Kidney (tissue), 14 donors: ENCODE data around the gene CLEC16A. TPM values are rescaled to one million over a fixed set of nuclear protein-coding genes. Genes with fewer than 3 reads are reported as not detected.

Experiments used
- DNase-seq, 5 donors: peaks; one replicate each; pipeline ENCODE4 v3.0.0-alpha.2; 2013 to 2020
- FAIRE-seq: peaks from 2 replicates; lab custom pipeline; 2012; peaks lifted over from hg19 to GRCh38; lab: Jason Lieb, UNC
- H3K27ac ChIP-seq, 2 donors: one replicate each; pipeline ENCODE4 v1.7.0; 2013; ENCODE audit warnings: low read depth in 2 of 2, low read length in 2 of 2, inconsistent platforms in 1 of 2
- H3K27me3 ChIP-seq: one replicate; pipeline ENCODE4 v1.7.1; 2013; ENCODE audit warnings: low read length, inconsistent platforms; ENCODE audit not compliant: control insufficient read depth, insufficient read depth
- H3K36me3 ChIP-seq, 3 donors: one replicate each; pipeline versions ENCODE4 v1.7.0 to v1.7.1; 2013; ENCODE audit warnings: low read length in 3 of 3, control low read depth in 1 of 3, inconsistent platforms in 1 of 3; ENCODE audit not compliant: insufficient read depth in 3 of 3, control insufficient read depth in 2 of 3
- H3K4me1 ChIP-seq, 3 donors: one replicate each; pipeline versions ENCODE4 v1.7.0 to v1.7.1; 2013; ENCODE audit warnings: low read length in 3 of 3, inconsistent platforms in 1 of 3, low read depth in 1 of 3; ENCODE audit not compliant: control insufficient read depth in 2 of 3, insufficient read depth in 2 of 3
- H3K4me3 ChIP-seq, 3 donors: one replicate each; pipeline versions ENCODE4 v1.7.0 to v1.8.1; 2013; ENCODE audit warnings: low read length in 3 of 3, control low read depth in 1 of 3, inconsistent platforms in 1 of 3
- H3K9ac ChIP-seq, 3 donors: one replicate each; pipeline versions ENCODE4 v1.7.0 to v1.7.1; 2013; ENCODE audit warnings: low read length in 3 of 3, control low read depth in 1 of 3, inconsistent platforms in 1 of 3
- H3K9me3 ChIP-seq, 3 donors: one replicate each; pipeline versions ENCODE4 v1.7.0 to v1.7.1; 2013; ENCODE audit warnings: low read length in 3 of 3, control low read depth in 1 of 3, inconsistent platforms in 1 of 3; ENCODE audit not compliant: control insufficient read depth in 2 of 3, insufficient read depth in 1 of 3
- CTCF ChIP-seq: IDR thresholded peaks from 3 replicates; pipeline ENCODE4 v1.5.1; 2012; ENCODE audit warnings: mild to moderate bottlenecking, moderate library complexity, borderline replicate concordance; ENCODE audit not compliant: insufficient read depth; ENCODE audit errors: extremely low read depth
- intact Hi-C: fragments of 100-400 bp; cut with DNase I; formaldehyde crosslinking; loops from one replicate; pipeline ENCODE4 v1.11.1; 2022
- polyA plus RNA-seq: library from polyadenylated mRNA; stranded (reverse); fragments of 350-450 nt; fragmentation: Illumina TruSeq; extraction: RNeasy Lipid Tissue Mini Kit (QIAGEN cat#74804); gene quantifications from one replicate; pipeline ENCODE4 v1.2.3, GENCODE V29; 2014; ENCODE audit warnings: low read depth, low replicate concordance; ENCODE audit not compliant: insufficient read depth
- total RNA-seq: library from RNA; stranded (reverse); fragmentation: NEBNext Ultra II Directional; extraction: Animal tissue kit (Norgen Biotek cat#: 25700); gene quantifications from one replicate; pipeline ENCODE4 v1.2.1, GENCODE V29; 2021
- donor health status: control.
- donor health status: control.
- donor health status: control.
- donor health status: control.
- donor health status: control.
- donor health status: DM: yes; HTN: yes; CAD: no.
- donor health status: Normal renal cell carcinoma (clear cell type).

Gene CLEC16A
- total and polyA plus RNA-seq, 2 donors from 2014 or later, result 10.8 to 51.9 TPM

DNA sequence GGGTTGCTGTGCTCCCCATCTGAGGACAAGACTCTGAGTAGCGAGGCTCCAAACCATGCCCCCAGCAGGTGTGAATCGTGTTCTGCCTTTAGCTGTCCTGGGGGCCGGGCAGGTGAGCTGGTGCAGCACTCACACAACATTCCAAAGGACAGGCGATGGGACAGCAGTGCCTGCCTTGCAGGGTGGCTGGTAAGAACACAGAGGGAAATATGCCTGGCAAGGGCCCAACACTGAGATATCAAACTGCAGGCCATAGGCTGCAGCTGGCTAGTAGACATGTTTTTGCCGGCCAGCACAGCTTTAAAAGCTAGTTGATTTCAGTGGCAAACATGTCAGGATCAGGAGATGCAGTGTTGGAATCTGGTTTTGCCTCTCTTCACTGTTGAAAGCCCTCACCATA, 23.6 kb downstream of the CLEC16A start:
- intact Hi-C loops, result loop anchor here (10.0 kb wide), 1 partner anchor 387 kb away; no protein-coding TSS in a partner anchor
- peaks cover 1 to 26% (median 17%) of the 10 kb centered on the region in 3 donors for H3K36me3 ChIP-seq
- no peak overlapping the region for H3K27ac ChIP-seq
- no peak overlapping the region for H3K4me3 ChIP-seq
- FAIRE-seq, result no peak
- no peaks in the 10 kb centered on the region for H3K27me3 ChIP-seq
- no peak for DNase-seq
- no peak overlapping the region for H3K9ac ChIP-seq
- TF ChIP-seq CTCF, result no peak
- H3K9me3 ChIP-seq, result no peaks in the 10 kb centered on the region
- peaks cover 4 to 10% (median 6%) of the 10 kb centered on the region in 3 donors for H3K4me1 ChIP-seq

DNA sequence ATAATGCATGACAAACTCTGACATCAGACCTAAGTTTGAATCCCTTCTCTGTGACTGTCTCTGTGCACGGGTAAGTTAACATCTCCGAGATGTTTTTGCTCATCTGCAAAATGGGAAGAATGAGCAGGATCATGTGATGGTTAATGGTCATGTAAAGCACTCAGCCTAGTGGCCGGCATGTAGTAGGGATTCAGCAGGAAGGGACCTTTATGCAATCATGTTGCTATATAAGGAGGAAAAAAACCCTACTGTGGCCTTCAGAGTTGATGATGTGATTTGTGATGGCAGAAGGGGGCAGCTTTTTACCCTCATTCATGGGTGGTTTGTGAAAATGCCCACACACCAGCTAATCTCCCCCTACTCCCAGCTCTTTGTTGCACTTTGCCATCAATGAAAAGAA, 24.1 kb downstream of the CLEC16A start:
- H3K36me3 ChIP-seq, result peaks cover 0 to 26% (median 14%) of the 10 kb centered on the region in 3 donors
- intact Hi-C loops, result loop anchor here (10.0 kb wide), 1 partner anchor 386 kb away; no protein-coding TSS in a partner anchor
- no peak overlapping the region for H3K9ac ChIP-seq
- H3K27me3 ChIP-seq, result no peaks in the 10 kb centered on the region
- DNase-seq (no peak), FAIRE-seq (no peak)
- no peak overlapping the region for H3K4me3 ChIP-seq
- no peak overlapping the region for H3K27ac ChIP-seq
- no peaks in the 10 kb centered on the region for H3K9me3 ChIP-seq
- no peak for TF ChIP-seq CTCF
- H3K4me1 ChIP-seq, result peaks cover 4 to 10% (median 6%) of the 10 kb centered on the region in 3 donors

DNA sequence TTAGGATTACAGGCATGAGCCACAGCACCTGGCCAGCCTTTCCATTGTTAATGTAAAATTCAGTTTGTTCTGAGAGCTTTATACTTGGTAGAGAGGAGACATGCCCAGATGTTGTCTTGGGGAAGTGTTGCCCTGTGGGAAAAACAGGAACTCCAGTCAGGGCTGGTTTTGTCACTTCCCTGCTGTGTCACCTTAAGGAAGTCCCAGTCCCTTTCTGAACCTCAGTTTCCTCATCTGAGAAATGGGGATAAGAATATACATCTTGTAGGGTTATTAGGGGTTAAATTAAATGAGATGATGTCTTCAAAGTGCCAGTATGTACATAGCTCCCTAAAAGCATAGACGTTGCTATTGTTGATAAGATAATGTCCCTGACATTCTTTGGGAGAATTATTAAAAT, 25.3 kb downstream of the CLEC16A start:
- Histone ChIP-seq H3K9me3 (no peaks in the 10 kb centered on the region), H3K9ac (no peak overlapping the region), H3K36me3 (peaks cover 0 to 24% (median 14%) of the 10 kb centered on the region in 3 donors), H3K4me3 (no peak overlapping the region), H3K27ac (no peak overlapping the region), H3K4me1 (peaks cover 4 to 6% (median 6%) of the 10 kb centered on the region in 3 donors), H3K27me3 (no peaks in the 10 kb centered on the region)
- no peak for TF ChIP-seq CTCF
- intact Hi-C loops, result loop anchor here (10.0 kb wide), 1 partner anchor 385 kb away; no protein-coding TSS in a partner anchor
- DNase-seq (no peak), FAIRE-seq (no peak)

DNA sequence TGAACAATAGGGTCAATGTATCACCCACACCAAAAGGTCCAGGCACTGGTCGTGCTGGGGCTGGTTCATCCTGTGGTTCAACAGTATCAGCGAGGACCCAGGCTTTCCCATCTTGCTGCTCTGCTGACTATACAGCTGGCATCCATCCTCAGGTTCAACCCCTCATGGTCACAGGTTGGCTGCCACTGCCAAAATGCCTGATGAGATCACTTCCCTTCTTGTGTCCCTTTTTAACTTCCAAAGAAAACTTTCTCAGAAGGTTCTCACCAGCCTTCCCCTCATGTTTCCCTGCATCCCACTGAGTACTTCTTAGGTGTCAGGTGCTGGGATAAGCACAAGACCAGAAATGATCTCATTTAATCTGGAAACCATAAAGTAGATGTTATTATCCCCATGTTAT, 25.7 kb downstream of the CLEC16A start:
- Histone ChIP-seq H3K4me1 (peaks cover 4 to 6% (median 6%) of the 10 kb centered on the region in 3 donors), H3K27ac (no peak overlapping the region), H3K27me3 (no peaks in the 10 kb centered on the region), H3K4me3 (no peak overlapping the region), H3K9ac (no peak overlapping the region), H3K9me3 (no peaks in the 10 kb centered on the region), H3K36me3 (peaks cover 0 to 24% (median 14%) of the 10 kb centered on the region in 3 donors)
- no peak for TF ChIP-seq CTCF
- intact Hi-C loops, result no loop called here
- DNase-seq (no peak), FAIRE-seq (no peak)
